KMS-11 (cell line): ENCODE results near the gene PPP2R5D.

Experiments
- H2AFZ ChIP-seq: fragments of 200-600 bp; sonication (generic); 2 replicates; pipeline ENCODE4 v1.6.1; 2016; ENCODE audit warnings: antibody characterized with exemption, mixed run types, low read depth
- H3K27ac ChIP-seq: fragments of 200-600 bp; sonication (generic); 2 replicates; pipeline ENCODE4 v1.6.1; 2016; ENCODE audit warnings: mild to moderate bottlenecking, mixed run types
- H3K27me3 ChIP-seq: fragments of 200-600 bp; sonication (generic); 2 replicates; pipeline ENCODE4 v1.6.1; 2017; ENCODE audit warnings: mild to moderate bottlenecking, low read depth, mixed run types, moderate library complexity; ENCODE audit not compliant: insufficient read depth
- H3K36me3 ChIP-seq: fragments of 200-600 bp; sonication (generic); 2 replicates; pipeline ENCODE4 v1.6.1; 2017; ENCODE audit warnings: mild to moderate bottlenecking, mixed run types; ENCODE audit not compliant: insufficient read depth
- H3K4me1 ChIP-seq: fragments of 200-600 bp; sonication (generic); 2 replicates; pipeline ENCODE4 v1.6.1; 2016; ENCODE audit warnings: mild to moderate bottlenecking, low read depth, mixed run types; ENCODE audit not compliant: poor library complexity, severe bottlenecking
- H3K4me2 ChIP-seq: fragments of 200-600 bp; sonication (generic); 2 replicates; pipeline ENCODE4 v1.7.0; 2016; ENCODE audit warnings: mild to moderate bottlenecking, mixed run types
- H3K4me3 ChIP-seq: fragments of 200-600 bp; sonication (generic); IDR thresholded peaks from 2 replicates; pipeline ENCODE4 v1.6.1; 2017; ENCODE audit warnings: low read depth, low read length, mixed read lengths; ENCODE audit not compliant: insufficient read depth
- H3K79me2 ChIP-seq: fragments of 200-600 bp; sonication (generic); 2 replicates; pipeline ENCODE4 v1.6.1; 2016; ENCODE audit warnings: low read depth, mixed run types; ENCODE audit not compliant: insufficient read depth
- H3K9ac ChIP-seq: fragments of 200-600 bp; sonication (generic); 2 replicates; pipeline ENCODE4 v1.6.1; 2016; ENCODE audit warnings: mild to moderate bottlenecking, mixed run types
- H4K20me1 ChIP-seq: fragments of 200-600 bp; sonication (generic); 2 replicates; pipeline ENCODE4 v1.6.1; 2016; ENCODE audit warnings: mild to moderate bottlenecking, mixed run types; ENCODE audit not compliant: insufficient read depth
- CTCF ChIP-seq: fragments of 200-600 bp; sonication (generic); conservative IDR thresholded peaks from 2 replicates; pipeline ENCODE4 v1.6.1; 2017; ENCODE audit warnings: low read depth, mild to moderate bottlenecking, antibody characterized with exemption, low read length, moderate library complexity, mixed read lengths

Gene PPP2R5D

GRCh38 chr6:43005844-43006243, 21.5 kb downstream of the PPP2R5D start:
- Histone ChIP-seq H3K4me2 (no peak overlapping the region), H4K20me1 (no peaks in the 10 kb centered on the region), H3K4me3 (no peak overlapping the region), H3K27me3 (no peaks in the 10 kb centered on the region), H2AFZ (no peak overlapping the region), H3K27ac (no peak overlapping the region), H3K4me1 (no peaks in the 10 kb centered on the region), H3K9ac (no peak overlapping the region), H3K36me3 (no peaks in the 10 kb centered on the region), H3K79me2 (no peaks in the 10 kb centered on the region)
- no peak for TF ChIP-seq CTCF

- no peaks in the 10 kb centered on the region for H3K36me3 ChIP-seq
- H3K9ac ChIP-seq: no peak overlapping the region
- no peaks in the 10 kb centered on the region for H4K20me1 ChIP-seq
- H3K4me2 ChIP-seq: no peak overlapping the region
- no peak overlapping the region for H2AFZ ChIP-seq
- no peak overlapping the region for H3K4me3 ChIP-seq
- H3K79me2 ChIP-seq: no peaks in the 10 kb centered on the region
- no peaks in the 10 kb centered on the region for H3K4me1 ChIP-seq
- no peaks in the 10 kb centered on the region for H3K27me3 ChIP-seq
- H3K27ac ChIP-seq: no peak overlapping the region
- TF ChIP-seq CTCF: no peak
Observed at GRCh38 chr6:43006251-43006650, 21.9 kb downstream of the PPP2R5D start.

- no peaks in the 10 kb centered on the region for H3K4me1 ChIP-seq
- TF ChIP-seq CTCF: no peak
- H3K36me3 ChIP-seq: no peaks in the 10 kb centered on the region
- H4K20me1 ChIP-seq: no peaks in the 10 kb centered on the region
- no peak overlapping the region for H2AFZ ChIP-seq
- no peaks in the 10 kb centered on the region for H3K27me3 ChIP-seq
- H3K9ac ChIP-seq: no peak overlapping the region
- no peak overlapping the region for H3K27ac ChIP-seq
- no peak overlapping the region for H3K4me2 ChIP-seq
- no peak overlapping the region for H3K4me3 ChIP-seq
- no peaks in the 10 kb centered on the region for H3K79me2 ChIP-seq
Observed at GRCh38 chr6:43007126-43007525, 22.8 kb downstream of the PPP2R5D start.

GRCh38 chr6:43009124-43009523, 24.8 kb downstream of the PPP2R5D start:
- Histone ChIP-seq H3K79me2 (peaks cover 5% of the 10 kb centered on the region; the same call in 1 of the 2 replicates), H3K27me3 (no peaks in the 10 kb centered on the region), H3K4me1 (no peaks in the 10 kb centered on the region), H3K9ac (no peak overlapping the region), H4K20me1 (no peaks in the 10 kb centered on the region), H3K4me3 (no peak overlapping the region), H3K36me3 (no peaks in the 10 kb centered on the region), H2AFZ (no peak overlapping the region), H3K27ac (no peak overlapping the region), H3K4me2 (no peak overlapping the region)
- TF ChIP-seq CTCF: peak; percentile 63
